NOMO-1 treated with dmso at 0.1 percent for 144 hours (cell line): ENCODE measurements around the gene PLA2G2D.
"Not testable (repeated sequence)": the region's sequence is repeated elsewhere in the genome, so short reads cannot be mapped to it uniquely, and the experiment has no call there.

ENCODE experiments used
- DNase-seq: peaks from one replicate; lab custom pipeline; 2025; ENCODE audit not compliant: unreplicated experiment; lab: John Stamatoyannopoulos, UW

Gene PLA2G2D

DNA sequence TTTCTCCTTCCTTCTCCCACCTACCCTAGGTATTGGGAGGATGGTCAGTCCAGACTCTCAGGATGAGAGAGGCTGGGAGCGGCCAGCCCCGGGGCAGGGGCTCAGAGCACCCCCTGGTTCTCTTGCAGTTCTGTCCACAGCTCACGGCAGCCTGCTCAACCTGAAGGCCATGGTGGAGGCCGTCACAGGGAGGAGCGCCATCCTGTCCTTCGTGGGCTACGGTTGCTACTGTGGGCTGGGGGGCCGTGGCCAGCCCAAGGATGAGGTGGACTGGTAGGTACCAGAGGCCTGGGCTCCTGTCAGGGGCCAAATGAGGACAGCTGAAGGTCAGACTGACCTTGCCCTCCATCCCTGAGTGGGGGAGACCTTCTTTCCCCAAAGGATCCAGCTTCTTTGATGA, 24.0 kb upstream of the PLA2G2D start:
- no peak for DNase-seq

- no peak for DNase-seq
Observed at GRCh38 chr1:20142001-20142710, 22.8 kb upstream of the PLA2G2D start.

GRCh38 chr1:20141466-20141865, 22.1 kb upstream of the PLA2G2D start:
- DNase-seq, result no peak

DNA sequence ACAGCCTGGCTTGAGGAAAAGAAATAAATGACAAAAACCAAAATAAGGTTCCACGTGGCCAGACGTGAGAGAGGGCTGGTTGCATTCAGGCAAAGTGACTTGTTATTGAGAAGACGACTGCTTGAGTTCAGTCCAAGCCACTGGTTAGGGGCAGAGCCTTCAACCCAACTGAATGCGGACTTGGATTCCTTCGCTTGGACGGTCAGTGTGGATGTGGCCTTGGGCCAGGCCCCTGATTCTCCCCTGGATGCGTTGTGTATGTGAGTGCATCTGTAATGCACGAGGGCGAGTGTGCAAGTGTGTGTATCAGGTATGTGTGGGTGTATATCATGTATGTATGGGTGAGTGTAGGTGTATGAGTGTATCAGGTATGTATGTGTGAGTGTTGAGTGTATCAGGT, 21.7 kb upstream of the PLA2G2D start:
- no peak for DNase-seq

DNA sequence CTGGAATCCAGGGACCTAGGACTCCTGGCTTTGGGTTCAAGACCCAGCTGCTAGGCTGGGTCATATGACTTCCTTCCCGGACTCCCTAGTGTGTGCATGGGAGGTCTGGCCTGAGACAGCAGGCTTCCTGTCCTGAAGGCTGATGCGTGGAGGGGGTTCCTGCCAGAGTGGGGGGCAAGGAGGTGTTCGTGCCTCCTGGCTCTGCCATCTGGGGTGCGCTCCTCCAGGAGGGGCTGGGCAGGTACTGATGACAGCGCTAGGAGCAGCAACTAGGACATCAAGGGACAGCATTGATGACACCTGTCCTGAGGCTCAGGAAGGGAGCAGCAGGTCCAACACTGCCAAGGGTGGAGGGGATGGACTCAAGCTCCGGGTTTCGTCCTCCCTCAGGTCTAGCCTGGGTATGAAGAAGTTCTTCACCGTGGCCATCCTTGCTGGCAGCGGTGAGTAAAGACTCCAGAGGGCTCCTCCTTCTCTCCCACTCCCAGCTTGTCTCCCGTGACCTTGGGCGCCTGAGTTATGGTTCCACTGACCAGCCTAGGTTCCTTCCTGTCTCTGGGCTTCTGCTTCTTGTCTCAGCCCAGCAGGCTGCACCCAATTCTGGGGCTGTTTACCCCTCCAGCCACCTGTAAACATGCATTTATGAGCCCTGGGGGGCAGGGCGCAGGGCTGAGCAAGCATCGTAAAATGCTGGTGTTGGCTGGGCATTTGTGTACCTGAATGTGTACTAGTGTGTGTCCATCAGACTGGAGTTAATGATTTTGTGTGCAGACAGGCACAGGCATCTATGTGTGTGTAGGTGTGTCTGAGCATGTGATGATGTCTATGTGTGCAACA, 20.7 kb upstream of the PLA2G2D start:
- DNase-seq, result no peak

DNA sequence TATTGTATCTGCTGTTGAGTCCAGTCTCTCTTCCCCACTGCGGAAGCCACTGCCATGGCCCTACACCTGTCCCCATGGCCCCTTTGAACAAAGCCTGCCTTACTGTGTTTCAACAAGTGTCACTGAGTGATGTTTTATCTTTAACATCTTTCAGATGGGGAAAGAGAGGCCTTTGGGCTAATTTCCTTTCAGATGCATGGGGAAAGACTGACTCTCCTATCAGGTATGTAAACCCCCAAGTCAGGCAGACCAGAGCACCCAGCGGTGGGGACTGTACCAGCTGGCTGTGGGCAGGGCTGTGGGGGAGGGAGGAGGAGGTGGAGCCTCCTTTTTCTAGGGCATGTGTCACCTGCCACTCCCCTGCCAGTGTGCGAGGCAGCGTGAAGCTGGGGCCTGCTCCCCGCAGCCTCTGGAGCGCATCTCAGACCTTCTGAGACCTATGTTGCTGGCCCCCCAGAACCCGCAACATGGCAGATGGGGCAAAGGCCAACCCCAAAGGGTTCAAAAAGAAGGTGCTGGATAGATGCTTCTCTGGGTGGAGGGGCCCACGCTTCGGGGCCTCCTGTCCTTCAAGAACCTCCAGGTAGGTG, 19.7 kb upstream of the PLA2G2D start, which contains the start of gene PLA2G2F:
Gene PLA2G2F, plus strand, starts transcription at position 363 of the 590 bp plus-strand sequence. Its CDS starts 105 bp downstream, at position 468.
- no peak for DNase-seq

GRCh38 chr1:20138346-20138745, 19.0 kb upstream of the PLA2G2D start:
- DNase-seq, result no peak

DNA sequence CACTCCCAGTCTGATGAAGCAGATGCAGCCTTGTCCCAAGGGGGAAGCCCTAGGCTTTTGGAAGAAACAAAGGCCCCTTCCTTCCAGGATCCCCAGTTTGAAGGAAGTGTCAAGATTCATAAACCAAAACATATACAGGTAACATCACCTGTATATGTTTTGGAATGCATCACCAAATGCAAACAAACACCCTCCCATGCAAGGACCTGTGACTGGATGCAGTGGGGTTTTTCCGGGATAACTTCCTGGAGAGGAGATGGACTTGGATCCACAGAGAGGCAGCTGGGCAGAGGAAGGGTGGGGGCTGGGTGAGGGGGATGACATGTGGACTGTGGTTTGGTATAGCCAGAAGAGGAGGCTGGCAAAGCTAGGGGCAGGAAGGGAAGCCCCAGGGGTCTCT, 18.3 kb upstream of the PLA2G2D start:
- DNase-seq, result no peak

DNA sequence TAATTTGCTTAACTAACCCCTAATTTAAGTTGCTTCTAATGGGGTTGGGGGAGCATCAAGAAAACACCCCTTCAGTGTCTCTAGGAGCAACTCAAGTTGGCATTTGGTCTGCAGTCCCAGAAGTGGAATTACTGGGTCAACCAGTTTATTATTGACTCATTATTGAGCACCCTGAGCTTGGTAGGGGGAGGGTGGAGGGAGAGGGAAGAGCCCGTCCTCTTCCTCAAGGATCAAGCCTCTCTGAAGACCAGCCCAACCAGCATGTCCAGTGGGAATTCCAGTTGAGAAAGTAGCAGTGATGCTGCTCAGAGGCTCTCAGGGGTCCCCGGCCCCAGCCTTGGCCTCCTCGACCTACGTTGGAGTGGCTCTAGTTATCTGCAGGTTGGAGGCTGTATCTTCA, 17.7 kb upstream of the PLA2G2D start:
- DNase-seq, result no peak

DNA sequence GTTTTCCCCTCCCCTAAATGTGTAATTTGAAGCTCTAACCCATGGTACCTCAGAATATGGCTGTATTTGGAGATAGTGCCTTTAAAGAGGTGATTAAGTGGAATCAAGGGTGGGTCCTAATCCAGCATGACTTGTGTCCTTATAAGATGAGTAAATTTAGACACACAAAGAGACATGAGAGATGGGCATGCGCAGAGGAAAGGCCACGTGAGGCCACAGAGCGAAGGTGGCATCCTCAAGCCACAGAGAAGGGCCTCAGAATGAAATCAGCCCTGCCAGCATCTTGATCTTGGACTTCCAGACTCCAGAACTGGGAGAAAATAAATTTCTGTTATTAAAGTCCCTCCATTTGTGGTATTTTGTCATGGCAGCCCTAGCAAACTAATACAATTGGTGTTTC, 16.9 kb upstream of the PLA2G2D start:
- DNase-seq, result no peak

GRCh38 chr1:20134995-20135394, 15.7 kb upstream of the PLA2G2D start:
- no peak for DNase-seq

DNA sequence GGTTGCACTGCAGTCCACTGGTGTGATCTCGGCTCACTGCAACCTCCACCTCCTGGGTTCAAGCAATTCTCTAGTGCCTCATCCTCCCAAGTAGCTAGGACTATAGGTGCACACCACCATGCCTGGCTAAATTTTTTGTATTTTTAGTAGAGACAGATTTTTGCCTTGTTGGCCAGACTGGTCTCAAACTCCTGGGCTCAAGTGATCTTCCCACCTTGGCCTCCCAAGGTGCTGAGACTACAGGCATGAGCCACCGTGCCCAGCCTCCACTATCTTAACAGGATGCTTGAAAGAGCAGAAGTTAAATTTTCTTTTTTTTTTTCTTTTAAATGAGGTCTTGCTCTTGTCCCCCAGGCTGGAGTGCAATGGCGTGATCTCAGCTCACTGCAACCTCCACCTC, 11.2 kb upstream of the PLA2G2D start:
- not testable (repeated sequence) for DNase-seq

GRCh38 chr1:20126806-20127440, 7.6 kb upstream of the PLA2G2D start:
- DNase-seq, result no peak

DNA sequence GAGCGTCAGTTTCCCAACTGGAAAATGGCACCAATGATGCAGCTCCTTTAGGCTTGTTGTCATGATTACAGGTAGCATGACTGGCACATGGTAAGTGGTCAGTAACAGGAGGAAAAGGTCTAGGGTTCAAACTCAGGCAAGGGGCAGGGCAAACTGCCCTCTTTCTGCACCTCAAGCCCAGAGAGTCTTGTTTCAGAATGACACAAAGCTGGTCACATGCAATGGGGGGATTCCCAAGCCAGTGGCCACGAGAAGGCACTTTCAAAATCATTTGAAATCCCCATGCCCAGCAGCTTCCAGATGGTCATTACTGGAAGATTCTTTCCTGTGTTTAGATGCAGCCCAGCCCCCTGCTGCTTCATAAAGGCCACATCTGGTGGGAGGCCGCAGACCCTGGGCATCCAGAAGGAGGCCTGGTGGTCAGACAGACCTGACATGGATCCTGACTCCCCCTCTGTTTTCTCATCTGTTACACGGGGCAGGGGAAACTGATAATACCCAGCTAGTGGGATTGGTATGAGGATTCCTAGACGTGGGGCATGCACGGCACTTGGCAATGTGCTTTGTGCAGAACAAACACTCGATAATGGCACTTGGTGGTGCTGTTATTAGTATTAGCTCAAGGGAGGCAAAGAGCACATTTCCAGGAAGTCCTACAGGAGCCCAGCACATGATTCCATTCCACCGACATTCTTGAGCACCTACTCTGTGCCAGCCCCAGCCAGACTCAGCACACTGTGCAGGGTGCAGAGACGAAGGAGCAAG, 6.9 kb upstream of the PLA2G2D start:
- no peak for DNase-seq

GRCh38 chr1:20125100-20125499, 5.8 kb upstream of the PLA2G2D start:
- no peak for DNase-seq

- DNase-seq, result no peak
Observed at GRCh38 chr1:20124456-20125057, 5.2 kb upstream of the PLA2G2D start.

DNA sequence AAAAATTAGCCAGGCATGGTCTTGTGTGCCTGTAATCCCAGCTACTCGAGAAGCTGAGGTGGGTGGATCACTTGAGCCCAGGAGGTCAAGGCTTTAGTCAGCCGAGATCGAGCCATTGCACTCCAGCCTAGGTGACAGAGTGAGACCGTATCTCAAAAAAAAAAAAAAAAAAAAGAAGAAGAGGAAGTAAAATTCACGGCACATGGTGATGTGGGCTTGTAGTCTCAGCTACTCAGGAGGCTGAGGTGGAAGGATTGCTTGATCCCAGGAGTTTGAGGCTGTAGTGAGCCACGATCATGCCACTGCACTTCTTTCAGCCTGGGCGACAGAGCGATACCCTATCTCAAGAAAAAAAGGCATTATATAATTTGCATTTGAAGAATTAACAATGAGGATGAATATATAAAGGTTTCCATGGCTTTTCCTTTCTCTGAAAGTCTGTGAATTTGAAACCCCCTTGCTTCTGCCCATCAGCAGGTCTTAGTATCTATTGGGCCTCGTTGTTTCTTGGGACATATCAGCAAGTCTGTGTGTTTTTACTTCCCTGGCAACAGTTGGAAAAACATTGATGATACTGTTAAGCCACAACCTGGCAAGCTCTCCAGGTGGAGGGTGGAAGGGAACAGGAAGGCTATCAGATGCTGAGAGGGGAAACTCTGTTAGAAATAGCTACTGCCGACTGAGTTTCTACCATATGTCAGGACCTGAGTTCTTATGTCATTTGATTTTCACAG, 4.6 kb upstream of the PLA2G2D start:
- DNase-seq, result no peak

DNA sequence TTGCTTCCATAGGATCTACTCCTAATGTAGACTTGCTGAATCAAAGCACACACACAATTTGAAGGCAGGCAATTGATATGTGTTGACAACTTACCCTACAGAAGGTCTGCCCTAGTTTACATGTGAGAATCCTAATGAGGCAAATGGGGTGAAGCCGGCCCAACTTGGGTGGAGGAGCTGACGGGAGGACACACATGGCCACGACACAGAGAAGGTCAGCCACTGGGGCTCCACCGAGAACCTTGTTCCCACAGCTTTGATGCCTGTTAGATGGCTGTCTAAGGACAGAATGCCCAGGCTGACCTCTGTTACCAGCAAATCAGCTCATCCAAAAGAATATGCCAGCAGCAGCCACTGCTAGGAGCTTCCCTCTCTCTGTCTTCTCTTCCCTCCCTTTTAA, 1.5 kb upstream of the PLA2G2D start:
- no peak for DNase-seq

- no peak for DNase-seq
Observed at GRCh38 chr1:20117236-20117635, 2.1 kb downstream of the PLA2G2D start.

- DNase-seq, result no peak
Observed at GRCh38 chr1:20115916-20116315, 3.4 kb downstream of the PLA2G2D start.
